Fibroblast of the aortic adventitia (primary cell): Measurements from ENCODE around the gene LIMS2. TPM values are rescaled to one million over a fixed set of nuclear protein-coding genes. Genes with fewer than 3 reads are reported as not detected.
A peak's percentile ranks its signal among the peaks of the same experiment; 100 is the strongest.

Source experiments
- DNase-seq: peaks from one replicate; pipeline ENCODE4 v3.0.0-alpha.2; 2010; ENCODE audit warnings: low read depth
- H3K4me3 ChIP-seq: 2 replicates; pipeline ENCODE4 v1.5.1; 2011; ENCODE audit warnings: low read depth, mild to moderate bottlenecking, control low read depth, low read length, moderate library complexity
- CTCF ChIP-seq: IDR thresholded peaks from 2 replicates; pipeline ENCODE4 v1.5.1; 2011; ENCODE audit warnings: mild to moderate bottlenecking, low read length, control low read depth, inconsistent platforms; ENCODE audit not compliant: insufficient read depth
- total RNA-seq: library from RNA; depleted of rRNA; stranded (reverse); fragments of >200 nt; gene quantifications from 2 replicates; pipeline ENCODE4 v1.2.3, GENCODE V29; 2012; ENCODE audit warnings: low replicate concordance

The LIMS2 gene
- total RNA-seq, 1 donor, result 7.8 TPM

GRCh38 chr2:127605691-127606263 lies 69.6 kb downstream of the LIMS2 start:
- TF ChIP-seq CTCF, result no peak
- DNase-seq, result no peak
- no peak overlapping the region for H3K4me3 ChIP-seq

GRCh38 chr2:127604986-127605385 lies 70.3 kb downstream of the LIMS2 start:
- peak; percentile 19 for DNase-seq
- no peak overlapping the region for H3K4me3 ChIP-seq
- TF ChIP-seq CTCF, result no peak

- TF ChIP-seq CTCF, result no peak
- H3K4me3 ChIP-seq, result no peak overlapping the region
- peak; percentile 35 for DNase-seq
These were observed 76.1 kb downstream of the LIMS2 start for GRCh38 chr2:127599211-127599610.

GRCh38 chr2:127598711-127599110 lies 76.6 kb downstream of the LIMS2 start:
- no peak overlapping the region for H3K4me3 ChIP-seq
- DNase-seq, result no peak
- TF ChIP-seq CTCF, result no peak

- DNase-seq, result peak; percentile 22
- TF ChIP-seq CTCF, result no peak
- H3K4me3 ChIP-seq, result no peak overlapping the region
These were observed 77.3 kb downstream of the LIMS2 start for GRCh38 chr2:127597984-127598380.

- no peak overlapping the region for H3K4me3 ChIP-seq
- no peak for DNase-seq
- TF ChIP-seq CTCF, result no peak
These were observed 78.0 kb downstream of the LIMS2 start for GRCh38 chr2:127597046-127597983.
